DND-41 (cell line): ENCODE results near the gene OR10AD1.

Experiments used
- ATAC-seq: fragments of 200-7000 bp; cut with Tn5 transposase; 3 replicates; pipeline ENCODE4 v1.9.1; 2021; ENCODE audit warnings: low read depth; ENCODE audit not compliant: insufficient read depth
- DNase-seq: peaks from one replicate; pipeline ENCODE4 v3.0.0-alpha.2; 2020
- H2AFZ ChIP-seq: 2 replicates; pipeline ENCODE4 v1.6.0; 2012; ENCODE audit warnings: low read depth, low read length
- H3K27ac ChIP-seq: 2 replicates; pipeline ENCODE4 v1.5.1; 2012; ENCODE audit warnings: low read length, inconsistent platforms
- H3K27me3 ChIP-seq: fragments of 200-600 bp; sonication (generic); 2 replicates; pipeline ENCODE4 v1.6.0; 2012; ENCODE audit warnings: low read length, mild to moderate bottlenecking, inconsistent platforms; ENCODE audit not compliant: insufficient read depth, poor library complexity
- H3K36me3 ChIP-seq: 2 replicates; pipeline ENCODE4 v1.5.1; 2012; ENCODE audit warnings: low read length, inconsistent platforms; ENCODE audit not compliant: insufficient read depth
- H3K4me1 ChIP-seq: 2 replicates; pipeline ENCODE4 v1.5.1; 2012; ENCODE audit warnings: mild to moderate bottlenecking, low read length; ENCODE audit not compliant: insufficient read depth
- H3K4me2 ChIP-seq: 2 replicates; pipeline ENCODE4 v1.6.0; 2012; ENCODE audit warnings: mild to moderate bottlenecking, moderate library complexity, low read length, inconsistent platforms; ENCODE audit not compliant: insufficient read depth
- H3K4me3 ChIP-seq, 2 experiments: fragments of 200-600 bp in 1 of 2; shearing (Covaris generic) in 1 of 2; 2 replicates each; pipeline ENCODE4 v1.5.1; 2012 to 2016; ENCODE audit warnings: inconsistent platforms in 2 of 2, low read length in 2 of 2, mild to moderate bottlenecking in 2 of 2, low read depth in 1 of 2, moderate library complexity in 1 of 2
- H3K79me2 ChIP-seq: 2 replicates; pipeline ENCODE4 v1.6.0; 2012; ENCODE audit warnings: low read length, inconsistent platforms; ENCODE audit not compliant: insufficient read depth
- H3K9ac ChIP-seq: 2 replicates; pipeline ENCODE4 v1.6.0; 2012; ENCODE audit warnings: low read depth, mild to moderate bottlenecking, inconsistent platforms, low read length, moderate library complexity
- H3K9me3 ChIP-seq: 2 replicates; pipeline ENCODE4 v1.5.1; 2012; ENCODE audit warnings: low read length, moderate library complexity, mild to moderate bottlenecking, inconsistent platforms; ENCODE audit not compliant: insufficient read depth, severe bottlenecking
- H4K20me1 ChIP-seq: 2 replicates; pipeline ENCODE4 v1.6.0; 2012; ENCODE audit warnings: low read length; ENCODE audit not compliant: insufficient read depth
- CTCF ChIP-seq: IDR thresholded peaks from 2 replicates; pipeline ENCODE4 v1.5.1; 2012; ENCODE audit warnings: borderline replicate concordance, low read length, moderate library complexity, mild to moderate bottlenecking; ENCODE audit not compliant: poor library complexity, severe bottlenecking; ENCODE audit errors: extremely low read depth
- EZH2 ChIP-seq: IDR thresholded peaks from 3 replicates; pipeline ENCODE4 v1.6.1; 2012; ENCODE audit warnings: borderline replicate concordance, low read depth, mild to moderate bottlenecking, moderate library complexity, low read length, inconsistent platforms; ENCODE audit not compliant: severe bottlenecking

The OR10AD1 gene

GRCh38 chr12:48198985-48199384 is 4.1 kb downstream of the OR10AD1 start:
- no peak for TF ChIP-seq EZH2
- TF ChIP-seq CTCF, result no peak
- Histone ChIP-seq H3K27ac (no peak overlapping the region), H3K4me1 (no peaks in the 10 kb centered on the region), H4K20me1 (no peaks in the 10 kb centered on the region), H3K4me2 (no peak overlapping the region), H3K36me3 (no peaks in the 10 kb centered on the region), H3K4me3 (no peak overlapping the region), H3K9me3 (no peaks in the 10 kb centered on the region), H3K9ac (no peak overlapping the region), H3K27me3 (peaks cover 14% of the 10 kb centered on the region), H2AFZ (no peak overlapping the region), H3K79me2 (no peaks in the 10 kb centered on the region)
- ATAC-seq, result no peak
- no peak for DNase-seq

GRCh38 chr12:48198672-48198971 is 4.5 kb downstream of the OR10AD1 start:
- Histone ChIP-seq H3K79me2 (no peaks in the 10 kb centered on the region), H3K36me3 (no peaks in the 10 kb centered on the region), H3K4me2 (no peak overlapping the region), H3K9ac (no peak overlapping the region), H3K4me3 (no peak overlapping the region), H2AFZ (no peak overlapping the region), H3K4me1 (no peaks in the 10 kb centered on the region), H3K27ac (no peak overlapping the region), H3K27me3 (peaks cover 15% of the 10 kb centered on the region), H4K20me1 (no peaks in the 10 kb centered on the region), H3K9me3 (no peaks in the 10 kb centered on the region)
- TF ChIP-seq EZH2, result no peak
- no peak for TF ChIP-seq CTCF
- DNase-seq (no peak), ATAC-seq (no peak)

GRCh38 chr12:48197971-48198671 is 5.0 kb downstream of the OR10AD1 start:
- H3K27me3 ChIP-seq, result peaks cover 18% of the 10 kb centered on the region
- no peaks in the 10 kb centered on the region for H3K79me2 ChIP-seq
- no peak for DNase-seq
- H4K20me1 ChIP-seq, result no peaks in the 10 kb centered on the region
- no peak overlapping the region for H2AFZ ChIP-seq
- H3K4me1 ChIP-seq, result no peaks in the 10 kb centered on the region
- H3K9ac ChIP-seq, result no peak overlapping the region
- H3K27ac ChIP-seq, result no peak overlapping the region
- no peak overlapping the region for H3K4me2 ChIP-seq
- no peak overlapping the region for H3K4me3 ChIP-seq
- TF ChIP-seq CTCF (no peak), EZH2 (no peak)
- H3K36me3 ChIP-seq, result no peaks in the 10 kb centered on the region
- no peaks in the 10 kb centered on the region for H3K9me3 ChIP-seq
- ATAC-seq, result no peak

- Histone ChIP-seq H3K36me3 (no peaks in the 10 kb centered on the region), H3K4me2 (no peak overlapping the region), H3K9me3 (no peaks in the 10 kb centered on the region), H2AFZ (no peak overlapping the region), H3K4me3 (no peak overlapping the region), H3K9ac (no peak overlapping the region), H3K27ac (no peak overlapping the region), H3K4me1 (no peaks in the 10 kb centered on the region), H4K20me1 (no peaks in the 10 kb centered on the region), H3K79me2 (no peaks in the 10 kb centered on the region), H3K27me3 (peaks cover 14% of the 10 kb centered on the region)
- ATAC-seq (no peak), DNase-seq (no peak)
- TF ChIP-seq EZH2, result no peak
- TF ChIP-seq CTCF, result peak; percentile 46
Measured at GRCh38 chr12:48197549-48197970, 5.5 kb downstream of the OR10AD1 start.
